Measurements from ENCODE around the gene SMIM33. TPM values are rescaled to one million over a fixed set of nuclear protein-coding genes. Genes with fewer than 3 reads are reported as not detected.
"Not testable (repeated sequence)": the region's sequence is repeated elsewhere in the genome, so short reads cannot be mapped to it uniquely, and the experiment has no call there.

The SMIM33 gene
- polyA plus RNA-seq, 1 donor: not detected

GRCh38 chr5:139482050-139482889, 11.5 kb downstream of the SMIM33 start, which contains the start of gene STING1:
TSS of gene STING1 (minus strand) at chr5:139482758. CDS start at chr5:139481704, 1,054 bp downstream.
- peak; percentile 52 for DNase-seq (ENCODE audit: low read depth)

- DNase-seq (ENCODE audit: low read depth): not testable (repeated sequence)
Observed at GRCh38 chr5:139482890-139483208, 12.0 kb downstream of the SMIM33 start.

- DNase-seq (ENCODE audit: low read depth): no peak
Observed at GRCh38 chr5:139486201-139486600, 15.4 kb downstream of the SMIM33 start.

- DNase-seq (ENCODE audit: low read depth): no peak
Observed at GRCh38 chr5:139488260-139488659, 17.5 kb downstream of the SMIM33 start.

- DNase-seq (ENCODE audit: low read depth): no peak
Observed at GRCh38 chr5:139492700-139493192, 21.9 kb downstream of the SMIM33 start.

GRCh38 chr5:139494256-139494655, 23.5 kb downstream of the SMIM33 start:
- DNase-seq (ENCODE audit: low read depth): no peak

- DNase-seq (ENCODE audit: low read depth): no peak
Observed at GRCh38 chr5:139494832-139495231, 24.0 kb downstream of the SMIM33 start.

GRCh38 chr5:139495638-139496435, 25.0 kb downstream of the SMIM33 start:
- no peak for DNase-seq (ENCODE audit: low read depth)

GRCh38 chr5:139501381-139501780, 30.6 kb downstream of the SMIM33 start:
- no peak for DNase-seq (ENCODE audit: low read depth)

GRCh38 chr5:139503036-139503817, 32.4 kb downstream of the SMIM33 start:
- DNase-seq (ENCODE audit: low read depth): not testable (repeated sequence)

GRCh38 chr5:139503879-139504278, 33.1 kb downstream of the SMIM33 start:
- not testable (repeated sequence) for DNase-seq (ENCODE audit: low read depth)

GRCh38 chr5:139504722-139505121, 33.9 kb downstream of the SMIM33 start:
- DNase-seq (ENCODE audit: low read depth): not testable (repeated sequence)

- no peak for DNase-seq (ENCODE audit: low read depth)
Observed at GRCh38 chr5:139512786-139513390, 42.1 kb downstream of the SMIM33 start.

- DNase-seq (ENCODE audit: low read depth): peak; percentile 38
Observed at GRCh38 chr5:139513434-139513833, 42.6 kb downstream of the SMIM33 start.

GRCh38 chr5:139513852-139514485, 43.2 kb downstream of the SMIM33 start:
- DNase-seq (ENCODE audit: low read depth): no peak

GRCh38 chr5:139514486-139514856, 43.7 kb downstream of the SMIM33 start:
- DNase-seq (ENCODE audit: low read depth): no peak

GRCh38 chr5:139517683-139518564, 47.1 kb downstream of the SMIM33 start:
- peak; percentile 74 for DNase-seq (ENCODE audit: low read depth)
